A549 (cell line): ENCODE data around the gene ECPAS. TPM values are rescaled to one million over a fixed set of nuclear protein-coding genes. Genes with fewer than 3 reads are reported as not detected.

Experiments used
- ATAC-seq, 2 experiments: fragments of 200-7000 bp in 1 of 2; fragments of >200 bp in 1 of 2; cut with Nextera tagmentation in 1 of 2; cut with Tn5 transposase in 1 of 2; 3 replicates each; pipeline versions ENCODE4 v1.8.0 to v1.9.1; 2018 to 2020; ENCODE audit warnings: mild to moderate bottlenecking in 1 of 2, moderate library complexity in 1 of 2
- CTCF ChIA-PET: fragments of 300-600 bp; sonication (Branson Sonifier 250); formaldehyde crosslinking; extraction: SDS; loops from one replicate; lab custom pipeline; 2021; ENCODE audit warnings: antibody characterized with exemption, inconsistent platforms; lab: Yijun Ruan, JAX
- POLR2A ChIA-PET: fragments of 350-600 bp; formaldehyde crosslinking; extraction: SDS; loops from one replicate; lab custom pipeline; 2021; ENCODE audit warnings: antibody characterized with exemption, inconsistent platforms; lab: Yijun Ruan, JAX
- DNase-seq, 2 experiments: peaks; one replicate each; pipeline versions ENCODE4 v3.0.0 to v3.0.0-alpha.2; 2011 to 2016; ENCODE audit warnings: low read depth in 1 of 2, low spot score in 1 of 2
- FAIRE-seq: peaks from 2 replicates; lab custom pipeline; 2011; peaks lifted over from hg19 to GRCh38; lab: Jason Lieb, UNC
- H3K27ac ChIP-seq, 2 experiments: fragments of >200 bp; sonication (Bioruptor Twin); formaldehyde crosslinking; 3 replicates each; pipeline ENCODE4 v1.5.1; 2016 to 2017
- H3K4me1 ChIP-seq: fragments of >200 bp; sonication (Bioruptor Twin); formaldehyde crosslinking; 3 replicates; pipeline ENCODE4 v1.6.1; 2016
- H3K4me2 ChIP-seq: fragments of >200 bp; sonication (Bioruptor Twin); formaldehyde crosslinking; 3 replicates; pipeline ENCODE4 v1.6.1; 2016
- H3K4me3 ChIP-seq: fragments of >200 bp; sonication (Bioruptor Twin); formaldehyde crosslinking; 3 replicates; pipeline ENCODE4 v1.5.1; 2016
- H3K9me3 ChIP-seq: fragments of >200 bp; sonication (Bioruptor Twin); formaldehyde crosslinking; 3 replicates; pipeline ENCODE4 v1.6.1; 2016
- BHLHE40 ChIP-seq: IDR thresholded peaks from 2 replicates; pipeline ENCODE4 v1.6.1; 2012; ENCODE audit warnings: low read depth, low read length, inconsistent platforms
- CBX2 ChIP-seq: fragments of 200-600 bp; sonication (generic); IDR thresholded peaks from 2 replicates; pipeline ENCODE4 v1.6.1; 2016; ENCODE audit warnings: low read depth, mild to moderate bottlenecking, borderline replicate concordance
- CBX8 ChIP-seq: fragments of 200-600 bp; sonication (generic); IDR thresholded peaks from 2 replicates; pipeline ENCODE4 v1.6.1; 2016
- CHD2 ChIP-seq: fragments of 150-350 bp; IDR thresholded peaks from 2 replicates; pipeline ENCODE4 v1.6.1; 2014; ENCODE audit warnings: low read length; ENCODE audit not compliant: partially characterized antibody
- EHMT2 ChIP-seq: fragments of 200-600 bp; sonication (generic); IDR thresholded peaks from 2 replicates; pipeline ENCODE4 v1.6.1; 2016; ENCODE audit warnings: antibody characterized with exemption, low read depth, mild to moderate bottlenecking, moderate library complexity
- ESRRA ChIP-seq: fragments of 150-350 bp; IDR thresholded peaks from 2 replicates; pipeline ENCODE4 v1.6.1; 2014; ENCODE audit warnings: mild to moderate bottlenecking, low read length, borderline replicate concordance
- FOSB ChIP-seq: fragments of 250-450 bp; sonication (Bioruptor Pico); IDR thresholded peaks from 2 replicates; pipeline ENCODE4 v1.5.0; 2020; ENCODE audit warnings: mild to moderate bottlenecking, moderate library complexity
- HDAC2 ChIP-seq: fragments of 200-600 bp; sonication (generic); IDR thresholded peaks from 2 replicates; pipeline ENCODE4 v1.6.1; 2016
- HEYL ChIP-seq: fragments of 250-450 bp; sonication (Bioruptor Pico); IDR thresholded peaks from 2 replicates; pipeline ENCODE4 v1.8.0; 2021; ENCODE audit warnings: mild to moderate bottlenecking, moderate library complexity
- HOXA7 ChIP-seq: fragments of 250-450 bp; sonication (Bioruptor Pico); IDR thresholded peaks from 2 replicates; pipeline ENCODE4 v1.5.0; 2020; ENCODE audit warnings: mild to moderate bottlenecking, moderate library complexity
- MAFK ChIP-seq: fragments of 450-650 bp; IDR thresholded peaks from 2 replicates; pipeline ENCODE4 v1.6.1; 2014; ENCODE audit not compliant: partially characterized antibody
- MYC ChIP-seq: IDR thresholded peaks from 2 replicates; pipeline ENCODE4 v1.6.1; 2012; ENCODE audit warnings: mild to moderate bottlenecking, inconsistent platforms, low read length, improper control_type of control experiment, borderline replicate concordance
- NPAS2 ChIP-seq: fragments of 250-450 bp; sonication (Bioruptor Pico); IDR thresholded peaks from 2 replicates; pipeline ENCODE4 v1.8.0; 2022; ENCODE audit warnings: mild to moderate bottlenecking, moderate library complexity, borderline replicate concordance
- NR3C1 ChIP-seq: fragments of >200 bp; sonication (Bioruptor Twin); formaldehyde crosslinking; IDR thresholded peaks from 3 replicates; pipeline ENCODE4 v1.6.1; 2017
- PHF8 ChIP-seq: fragments of 200-600 bp; sonication (generic); IDR thresholded peaks from 2 replicates; pipeline ENCODE4 v1.6.1; 2016; ENCODE audit warnings: low read depth, mild to moderate bottlenecking, antibody characterized with exemption, moderate library complexity, borderline replicate concordance
- ZC3H11A ChIP-seq: fragments of 450-650 bp; IDR thresholded peaks from 2 replicates; pipeline ENCODE4 v1.6.1; 2014; ENCODE audit warnings: antibody characterized with exemption, mild to moderate bottlenecking
- WGBS: methylation state at CpG from one replicate; pipeline ENCODE4 v1.1.6; 2017; ENCODE audit errors: missing lambda C conversion rate; 5-methylcytosine and 5-hydroxymethylcytosine counted together
- polyA plus RNA-seq, 4 experiments: library from polyadenylated mRNA; depleted of rRNA in 3 of 4; stranded (reverse); fragments of >200 nt; fragmentation: RNase III in 1 of 4; extraction: RNeasy Plus Mini Kit Qiagen cat#74134 plus additional on column Dnase treatment in 1 of 4; gene quantifications; 2 replicates in 3 of 4; 3 replicates in 1 of 4; pipeline ENCODE4 v1.2.3, GENCODE V29; 2011 to 2017
- TF ChIP-seq, protein P1 (sequence below): IDR thresholded peaks from 2 replicates; pipeline ENCODE4 v1.6.1; 2012
- TF ChIP-seq, protein P2 (sequence below): fragments of 150-350 bp; IDR thresholded peaks from 2 replicates; pipeline ENCODE4 v1.6.1; 2014; ENCODE audit warnings: low read depth, mild to moderate bottlenecking, low read length
- TF ChIP-seq, protein P3 (sequence below): fragments of >200 bp; sonication (Bioruptor Twin); formaldehyde crosslinking; IDR thresholded peaks from 3 replicates; pipeline ENCODE4 v1.6.1; 2016
- TF ChIP-seq, protein P4 (sequence below): fragments of 250-450 bp; sonication (Bioruptor Pico); IDR thresholded peaks from 2 replicates; pipeline ENCODE4 v1.5.0; 2021; ENCODE audit warnings: mild to moderate bottlenecking, moderate library complexity, borderline replicate concordance
- TF ChIP-seq, protein P5 (sequence below): fragments of 450-650 bp; IDR thresholded peaks from 2 replicates; pipeline ENCODE4 v1.6.1; 2014; ENCODE audit warnings: antibody characterized with exemption
- TF ChIP-seq, protein P6 (sequence below): fragments of >200 bp; sonication (Bioruptor Twin); formaldehyde crosslinking; IDR thresholded peaks from 3 replicates; pipeline ENCODE4 v1.5.1; 2016
- TF ChIP-seq, protein P7 (sequence below): fragments of 200-600 bp; sonication (generic); IDR thresholded peaks from 2 replicates; pipeline ENCODE4 v1.6.1; 2016; ENCODE audit warnings: antibody characterized with exemption, mild to moderate bottlenecking, moderate library complexity

The ECPAS gene
- polyA plus RNA-seq, 2 of the 4 experiments (the other 2 are of a cell fraction) = 40.1 to 73.6 TPM

DNA sequence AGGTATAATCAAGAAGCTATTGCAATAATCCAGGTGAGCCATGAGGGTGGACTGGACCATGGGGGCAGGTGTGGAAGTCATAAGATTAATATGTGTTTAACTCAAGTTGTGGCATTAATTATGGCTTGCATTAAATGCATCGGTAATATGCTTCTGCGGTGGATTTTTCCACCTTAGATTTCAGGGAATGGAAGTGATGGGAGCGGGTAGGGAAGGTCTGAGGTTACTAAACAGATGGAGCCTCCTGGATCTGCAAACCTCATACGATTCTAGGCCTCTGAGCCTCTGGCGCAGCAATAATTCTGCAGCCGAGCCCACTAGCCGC is 40.5 kb upstream of the ECPAS start:
- 20% methylated on average over 7 of the region's 7 CpGs for WGBS
- peak overlapping the region; percentile 97 for H3K4me2 ChIP-seq
- H3K4me3 ChIP-seq = peak overlapping the region; percentile 64
- no peak; a peak in 1 of 6 replicates for ATAC-seq
- FAIRE-seq = no peak
- TF ChIP-seq HDAC2 (no peak), MYC (no peak), ZC3H11A (no peak), PHF8 (no peak), CHD2 (no peak), BHLHE40 (no peak), HEYL (no peak), ESRRA (no peak), CBX8 (no peak), MAFK (no peak), NPAS2 (CRISPR knock-in tag) (no peak)
- TF ChIP-seq, protein P1, sequence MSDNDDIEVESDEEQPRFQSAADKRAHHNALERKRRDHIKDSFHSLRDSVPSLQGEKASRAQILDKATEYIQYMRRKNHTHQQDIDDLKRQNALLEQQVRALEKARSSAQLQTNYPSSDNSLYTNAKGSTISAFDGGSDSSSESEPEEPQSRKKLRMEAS = no peak
- TF ChIP-seq, protein P2, sequence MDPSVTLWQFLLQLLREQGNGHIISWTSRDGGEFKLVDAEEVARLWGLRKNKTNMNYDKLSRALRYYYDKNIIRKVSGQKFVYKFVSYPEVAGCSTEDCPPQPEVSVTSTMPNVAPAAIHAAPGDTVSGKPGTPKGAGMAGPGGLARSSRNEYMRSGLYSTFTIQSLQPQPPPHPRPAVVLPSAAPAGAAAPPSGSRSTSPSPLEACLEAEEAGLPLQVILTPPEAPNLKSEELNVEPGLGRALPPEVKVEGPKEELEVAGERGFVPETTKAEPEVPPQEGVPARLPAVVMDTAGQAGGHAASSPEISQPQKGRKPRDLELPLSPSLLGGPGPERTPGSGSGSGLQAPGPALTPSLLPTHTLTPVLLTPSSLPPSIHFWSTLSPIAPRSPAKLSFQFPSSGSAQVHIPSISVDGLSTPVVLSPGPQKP = no peak
- H3K9me3 ChIP-seq = peaks cover 6% of the 10 kb centered on the region; the same call in 1 of the 3 replicates
- peaks cover 7% of the 10 kb centered on the region; the same call in 2 of the 3 replicates for H3K4me1 ChIP-seq
- CTCF ChIA-PET = interaction anchor here (1.2 kb wide), 1 partner anchor 9 kb away, joined by 11 read pairs; no protein-coding TSS in a partner anchor
- POLR2A ChIA-PET = interaction anchor here (0.9 to 1.4 kb wide), 3 partner anchors 41 to 107 kb away, joined by 3 to 5 read pairs (median 4); partner anchors contain the start of genes DNAJC25 and ECPAS
- no peak for DNase-seq
- peak overlapping the region; percentile 76 to 77; a peak in 4 of 6 replicates for H3K27ac ChIP-seq

DNA sequence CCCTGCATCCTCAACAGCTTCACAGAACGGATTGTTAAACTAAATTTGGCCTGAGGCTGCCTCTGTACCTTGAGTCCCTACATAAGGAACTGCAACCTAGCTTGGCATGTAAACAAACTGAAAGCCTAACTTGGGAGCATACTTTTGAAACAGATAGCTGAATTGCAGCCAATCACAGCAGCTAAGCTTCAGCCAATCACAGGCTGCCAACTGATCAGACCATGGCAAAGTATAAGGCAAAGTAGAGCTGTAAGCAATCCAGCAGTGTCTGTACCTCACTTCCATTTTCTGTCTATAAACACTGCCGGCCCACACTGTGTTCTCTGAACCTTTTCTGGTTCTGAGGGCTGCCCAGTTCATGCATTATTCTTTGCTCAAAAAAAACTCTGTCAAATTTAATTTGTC is 31.9 kb upstream of the ECPAS start:
- whole genome bisulfite sequencing = 45% methylated on average over 2 of the region's 2 CpGs
- ATAC-seq (peak in 1 of 2 experiments; percentile 64; a peak in 3 of 6 replicates), FAIRE-seq (no peak), DNase-seq (peak in 1 of 2 experiments; percentile 28)
- POLR2A ChIA-PET = no interaction called here
- CTCF ChIA-PET = no interaction called here
- H3K4me1 ChIP-seq = no peaks in the 10 kb centered on the region
- no peak overlapping the region for H3K27ac ChIP-seq
- no peak for TF ChIP-seq NPAS2 (CRISPR knock-in tag)
- no peak for TF ChIP-seq FOSB (CRISPR knock-in tag)
- no peak overlapping the region for H3K4me2 ChIP-seq
- H3K4me3 ChIP-seq = no peak overlapping the region
- no peaks in the 10 kb centered on the region for H3K9me3 ChIP-seq

DNA sequence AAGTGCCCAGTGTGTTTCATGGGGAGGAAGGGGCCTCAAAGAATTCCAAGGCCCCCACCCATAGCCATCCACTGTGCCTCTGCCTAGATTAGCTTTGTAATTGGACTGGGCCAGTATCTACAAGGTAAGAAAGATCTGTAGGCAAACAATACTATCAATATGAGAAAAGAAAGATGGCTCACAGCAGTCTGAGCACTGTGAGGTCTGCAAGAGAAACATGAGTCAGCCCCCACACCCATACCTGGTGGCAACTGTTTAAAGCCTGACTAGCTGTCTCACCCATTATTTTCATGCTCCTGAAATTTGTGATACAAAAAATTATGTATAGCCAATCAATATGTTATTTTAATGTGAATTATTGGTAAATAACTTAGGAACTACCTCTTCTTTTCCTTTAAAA is 30.8 kb upstream of the ECPAS start:
- H3K4me2 ChIP-seq = no peak overlapping the region
- H3K9me3 ChIP-seq = no peaks in the 10 kb centered on the region
- ATAC-seq (no peak), FAIRE-seq (no peak), DNase-seq (no peak)
- no peak overlapping the region for H3K27ac ChIP-seq
- TF ChIP-seq, protein P3, sequence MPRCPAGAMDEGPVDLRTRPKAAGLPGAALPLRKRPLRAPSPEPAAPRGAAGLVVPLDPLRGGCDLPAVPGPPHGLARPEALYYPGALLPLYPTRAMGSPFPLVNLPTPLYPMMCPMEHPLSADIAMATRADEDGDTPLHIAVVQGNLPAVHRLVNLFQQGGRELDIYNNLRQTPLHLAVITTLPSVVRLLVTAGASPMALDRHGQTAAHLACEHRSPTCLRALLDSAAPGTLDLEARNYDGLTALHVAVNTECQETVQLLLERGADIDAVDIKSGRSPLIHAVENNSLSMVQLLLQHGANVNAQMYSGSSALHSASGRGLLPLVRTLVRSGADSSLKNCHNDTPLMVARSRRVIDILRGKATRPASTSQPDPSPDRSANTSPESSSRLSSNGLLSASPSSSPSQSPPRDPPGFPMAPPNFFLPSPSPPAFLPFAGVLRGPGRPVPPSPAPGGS = no peak
- no peak for TF ChIP-seq HOXA7 (CRISPR knock-in tag)
- TF ChIP-seq, protein P4, sequence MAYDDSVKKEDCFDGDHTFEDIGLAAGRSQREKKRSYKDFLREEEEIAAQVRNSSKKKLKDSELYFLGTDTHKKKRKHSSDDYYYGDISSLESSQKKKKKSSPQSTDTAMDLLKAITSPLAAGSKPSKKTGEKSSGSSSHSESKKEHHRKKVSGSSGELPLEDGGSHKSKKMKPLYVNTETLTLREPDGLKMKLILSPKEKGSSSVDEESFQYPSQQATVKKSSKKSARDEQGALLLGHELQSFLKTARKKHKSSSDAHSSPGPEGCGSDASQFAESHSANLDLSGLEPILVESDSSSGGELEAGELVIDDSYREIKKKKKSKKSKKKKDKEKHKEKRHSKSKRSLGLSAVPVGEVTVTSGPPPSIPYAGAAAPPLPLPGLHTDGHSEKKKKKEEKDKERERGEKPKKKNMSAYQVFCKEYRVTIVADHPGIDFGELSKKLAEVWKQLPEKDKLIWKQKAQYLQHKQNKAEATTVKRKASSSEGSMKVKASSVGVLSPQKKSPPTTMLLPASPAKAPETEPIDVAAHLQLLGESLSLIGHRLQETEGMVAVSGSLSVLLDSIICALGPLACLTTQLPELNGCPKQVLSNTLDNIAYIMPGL (CRISPR knock-in tag) = no peak
- TF ChIP-seq, protein P5, sequence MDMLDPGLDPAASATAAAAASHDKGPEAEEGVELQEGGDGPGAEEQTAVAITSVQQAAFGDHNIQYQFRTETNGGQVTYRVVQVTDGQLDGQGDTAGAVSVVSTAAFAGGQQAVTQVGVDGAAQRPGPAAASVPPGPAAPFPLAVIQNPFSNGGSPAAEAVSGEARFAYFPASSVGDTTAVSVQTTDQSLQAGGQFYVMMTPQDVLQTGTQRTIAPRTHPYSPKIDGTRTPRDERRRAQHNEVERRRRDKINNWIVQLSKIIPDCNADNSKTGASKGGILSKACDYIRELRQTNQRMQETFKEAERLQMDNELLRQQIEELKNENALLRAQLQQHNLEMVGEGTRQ = no peak
- TF ChIP-seq, protein P6, sequence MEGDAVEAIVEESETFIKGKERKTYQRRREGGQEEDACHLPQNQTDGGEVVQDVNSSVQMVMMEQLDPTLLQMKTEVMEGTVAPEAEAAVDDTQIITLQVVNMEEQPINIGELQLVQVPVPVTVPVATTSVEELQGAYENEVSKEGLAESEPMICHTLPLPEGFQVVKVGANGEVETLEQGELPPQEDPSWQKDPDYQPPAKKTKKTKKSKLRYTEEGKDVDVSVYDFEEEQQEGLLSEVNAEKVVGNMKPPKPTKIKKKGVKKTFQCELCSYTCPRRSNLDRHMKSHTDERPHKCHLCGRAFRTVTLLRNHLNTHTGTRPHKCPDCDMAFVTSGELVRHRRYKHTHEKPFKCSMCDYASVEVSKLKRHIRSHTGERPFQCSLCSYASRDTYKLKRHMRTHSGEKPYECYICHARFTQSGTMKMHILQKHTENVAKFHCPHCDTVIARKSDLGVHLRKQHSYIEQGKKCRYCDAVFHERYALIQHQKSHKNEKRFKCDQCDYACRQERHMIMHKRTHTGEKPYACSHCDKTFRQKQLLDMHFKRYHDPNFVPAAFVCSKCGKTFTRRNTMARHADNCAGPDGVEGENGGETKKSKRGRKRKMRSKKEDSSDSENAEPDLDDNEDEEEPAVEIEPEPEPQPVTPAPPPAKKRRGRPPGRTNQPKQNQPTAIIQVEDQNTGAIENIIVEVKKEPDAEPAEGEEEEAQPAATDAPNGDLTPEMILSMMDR = no peak
- TF ChIP-seq NPAS2 (CRISPR knock-in tag) = no peak
- TF ChIP-seq EHMT2 = no peak
- no peak for TF ChIP-seq NR3C1
- TF ChIP-seq, protein P7, sequence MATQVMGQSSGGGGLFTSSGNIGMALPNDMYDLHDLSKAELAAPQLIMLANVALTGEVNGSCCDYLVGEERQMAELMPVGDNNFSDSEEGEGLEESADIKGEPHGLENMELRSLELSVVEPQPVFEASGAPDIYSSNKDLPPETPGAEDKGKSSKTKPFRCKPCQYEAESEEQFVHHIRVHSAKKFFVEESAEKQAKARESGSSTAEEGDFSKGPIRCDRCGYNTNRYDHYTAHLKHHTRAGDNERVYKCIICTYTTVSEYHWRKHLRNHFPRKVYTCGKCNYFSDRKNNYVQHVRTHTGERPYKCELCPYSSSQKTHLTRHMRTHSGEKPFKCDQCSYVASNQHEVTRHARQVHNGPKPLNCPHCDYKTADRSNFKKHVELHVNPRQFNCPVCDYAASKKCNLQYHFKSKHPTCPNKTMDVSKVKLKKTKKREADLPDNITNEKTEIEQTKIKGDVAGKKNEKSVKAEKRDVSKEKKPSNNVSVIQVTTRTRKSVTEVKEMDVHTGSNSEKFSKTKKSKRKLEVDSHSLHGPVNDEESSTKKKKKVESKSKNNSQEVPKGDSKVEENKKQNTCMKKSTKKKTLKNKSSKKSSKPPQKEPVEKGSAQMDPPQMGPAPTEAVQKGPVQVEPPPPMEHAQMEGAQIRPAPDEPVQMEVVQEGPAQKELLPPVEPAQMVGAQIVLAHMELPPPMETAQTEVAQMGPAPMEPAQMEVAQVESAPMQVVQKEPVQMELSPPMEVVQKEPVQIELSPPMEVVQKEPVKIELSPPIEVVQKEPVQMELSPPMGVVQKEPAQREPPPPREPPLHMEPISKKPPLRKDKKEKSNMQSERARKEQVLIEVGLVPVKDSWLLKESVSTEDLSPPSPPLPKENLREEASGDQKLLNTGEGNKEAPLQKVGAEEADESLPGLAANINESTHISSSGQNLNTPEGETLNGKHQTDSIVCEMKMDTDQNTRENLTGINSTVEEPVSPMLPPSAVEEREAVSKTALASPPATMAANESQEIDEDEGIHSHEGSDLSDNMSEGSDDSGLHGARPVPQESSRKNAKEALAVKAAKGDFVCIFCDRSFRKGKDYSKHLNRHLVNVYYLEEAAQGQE = no peak
- TF ChIP-seq FOSB (CRISPR knock-in tag) = no peak
- no peak for TF ChIP-seq MAFK
- TF ChIP-seq CBX2 = no peak
- no peak overlapping the region for H3K4me3 ChIP-seq
- ChIA-PET CTCF (no interaction called here), POLR2A (no interaction called here)
- H3K4me1 ChIP-seq = no peaks in the 10 kb centered on the region
